Subcutaneous abdominal adipose tissue (tissue), 5 donors: Measurements from ENCODE around the gene TRANK1.

ENCODE experiments used
- H3K27ac ChIP-seq: one replicate; pipeline ENCODE4 v1.7.0; 2013; ENCODE audit warnings: low read depth, mild to moderate bottlenecking, inconsistent platforms, low read length, moderate library complexity
- H3K27me3 ChIP-seq, 5 donors: one replicate each; pipeline ENCODE4 v1.7.0; 2013; ENCODE audit warnings: low read length in 5 of 5, inconsistent platforms in 1 of 5; ENCODE audit not compliant: control insufficient read depth in 5 of 5, insufficient read depth in 4 of 5
- H3K36me3 ChIP-seq, 5 donors: one replicate each; pipeline ENCODE4 v1.7.0; 2013; ENCODE audit warnings: low read length in 5 of 5; ENCODE audit not compliant: control insufficient read depth in 5 of 5, insufficient read depth in 5 of 5
- H3K4me1 ChIP-seq, 5 donors: one replicate each; pipeline ENCODE4 v1.7.0; 2013; ENCODE audit warnings: low read length in 5 of 5, mild to moderate bottlenecking in 3 of 5, moderate library complexity in 1 of 5; ENCODE audit not compliant: control insufficient read depth in 5 of 5, insufficient read depth in 5 of 5
- H3K4me3 ChIP-seq, 5 donors: one replicate each; pipeline ENCODE4 v1.7.0; 2013; ENCODE audit warnings: low read length in 5 of 5, low read depth in 1 of 5
- H3K9ac ChIP-seq, 5 donors: one replicate each; pipeline ENCODE4 v1.7.0; 2013; ENCODE audit warnings: low read length in 5 of 5, mild to moderate bottlenecking in 4 of 5, moderate library complexity in 3 of 5
- H3K9me3 ChIP-seq, 5 donors: one replicate each; pipeline ENCODE4 v1.7.0; 2013; ENCODE audit warnings: low read length in 5 of 5; ENCODE audit not compliant: control insufficient read depth in 5 of 5
- donor health status: healthy.
- donor health status: healthy.
- donor health status: healthy.
- donor health status: healthy.
- donor health status: healthy.

Gene TRANK1

GRCh38 chr3:36790765-36791164 is 154.1 kb downstream of the TRANK1 start:
- Histone ChIP-seq H3K27me3 (no peaks in the 10 kb centered on the region), H3K9me3 (no peaks in the 10 kb centered on the region), H3K27ac (no peak overlapping the region), H3K36me3 (no peaks in the 10 kb centered on the region), H3K9ac (no peak overlapping the region), H3K4me3 (no peak overlapping the region), H3K4me1 (peaks cover 0 to 5% (median 0%) of the 10 kb centered on the region in 5 donors)

DNA sequence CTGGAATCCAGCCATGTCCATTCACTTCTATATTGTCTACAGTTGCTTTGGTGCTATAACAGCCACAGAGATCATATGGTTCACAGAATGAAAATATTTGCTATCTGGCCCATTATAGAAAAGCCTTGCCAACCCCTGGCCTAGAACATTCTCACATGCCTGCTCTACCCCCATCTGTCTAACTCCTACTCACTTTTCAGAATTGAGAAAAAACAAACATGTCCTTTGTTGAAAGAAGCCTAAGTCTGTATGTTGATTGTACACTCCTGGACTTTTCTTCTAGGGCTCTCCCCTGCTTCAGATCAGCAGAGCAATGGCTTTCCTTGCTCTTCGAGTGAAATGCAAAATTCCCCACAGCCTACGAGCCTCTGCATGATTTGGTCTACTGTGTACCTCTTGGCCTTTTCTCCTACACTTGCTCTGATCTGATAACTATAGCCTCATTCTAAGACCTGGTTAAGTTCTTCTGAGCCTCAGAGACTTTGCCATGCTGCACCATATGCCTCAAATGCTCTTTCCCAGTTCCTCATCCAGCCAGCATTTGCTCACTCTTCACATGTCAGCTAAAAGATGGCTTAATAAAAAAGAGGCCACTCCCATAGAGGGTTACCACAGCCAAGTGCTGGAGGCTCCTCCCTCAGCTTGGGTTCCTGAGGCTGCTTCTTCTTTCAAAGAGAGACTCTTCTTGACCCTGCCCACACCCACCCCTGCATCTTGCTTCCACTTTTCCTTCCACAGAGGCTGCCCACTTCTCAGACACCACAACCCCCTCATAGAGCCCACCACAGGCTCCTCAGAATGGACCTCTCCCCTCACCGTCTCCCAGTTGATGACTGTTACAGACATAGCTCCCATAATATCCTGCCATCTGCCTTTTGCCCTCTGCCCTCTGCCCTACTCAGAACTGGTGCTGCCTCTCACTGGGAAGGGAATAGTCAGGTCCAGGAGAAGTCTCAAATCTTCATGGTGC is 157.6 kb downstream of the TRANK1 start:
- H3K9me3 ChIP-seq, result no peaks in the 10 kb centered on the region
- no peaks in the 10 kb centered on the region for H3K27me3 ChIP-seq
- no peak overlapping the region for H3K9ac ChIP-seq
- no peak overlapping the region for H3K4me3 ChIP-seq
- H3K36me3 ChIP-seq, result no peaks in the 10 kb centered on the region
- H3K4me1 ChIP-seq, result peaks cover 0 to 9% (median 0%) of the 10 kb centered on the region in 5 donors
- no peak overlapping the region for H3K27ac ChIP-seq

GRCh38 chr3:36784138-36784635 is 160.7 kb downstream of the TRANK1 start:
- Histone ChIP-seq H3K27ac (no peak overlapping the region), H3K4me1 (peaks cover 0 to 4% (median 0%) of the 10 kb centered on the region in 5 donors), H3K27me3 (no peaks in the 10 kb centered on the region), H3K4me3 (no peak overlapping the region), H3K9ac (no peak overlapping the region), H3K9me3 (no peaks in the 10 kb centered on the region), H3K36me3 (no peaks in the 10 kb centered on the region)

GRCh38 chr3:36777424-36778218 is 167.2 kb downstream of the TRANK1 start:
- H3K27me3 ChIP-seq, result no peaks in the 10 kb centered on the region
- no peaks in the 10 kb centered on the region for H3K4me1 ChIP-seq
- H3K9ac ChIP-seq, result no peak overlapping the region
- H3K36me3 ChIP-seq, result no peaks in the 10 kb centered on the region
- no peaks in the 10 kb centered on the region for H3K9me3 ChIP-seq
- no peak overlapping the region for H3K4me3 ChIP-seq
- H3K27ac ChIP-seq, result no peak overlapping the region
